ENCODE measurements around the gene CANX. TPM values are rescaled to one million over a fixed set of nuclear protein-coding genes. Genes with fewer than 3 reads are reported as not detected.
"Not testable (repeated sequence)": the region's sequence is repeated elsewhere in the genome, so short reads cannot be mapped to it uniquely, and the experiment has no call there.

CANX gene
- total RNA-seq, 4 donors from 2014 or later, result 171 to 324 (median 287) TPM

DNA sequence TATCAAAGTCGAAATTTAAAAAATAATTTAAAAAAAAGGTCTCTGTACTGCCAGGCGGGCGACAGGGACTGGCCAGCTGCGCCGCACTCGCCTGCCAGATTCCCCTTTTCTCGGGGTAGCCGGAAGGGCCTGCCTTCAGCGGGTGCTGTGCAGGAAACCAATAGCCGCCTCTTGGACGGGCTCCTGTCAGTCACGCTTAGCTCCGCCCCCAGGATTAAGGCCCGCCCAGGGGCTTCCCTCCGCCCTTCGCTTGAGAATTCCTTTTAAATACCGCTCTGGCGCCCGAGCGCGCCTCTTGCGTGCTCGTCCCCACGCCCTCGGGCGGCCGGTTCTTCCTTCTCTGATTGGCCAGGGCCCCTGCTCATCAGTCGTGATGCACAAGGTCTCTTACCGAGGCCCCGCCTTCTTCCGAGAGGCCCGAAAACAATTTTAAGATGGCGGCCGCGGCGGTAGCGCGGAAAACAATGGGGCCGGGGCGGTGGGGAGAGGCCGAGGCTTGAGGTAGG lies 33.7 kb downstream of the CANX start, which contains the start of gene MAML1:
MAML1 (plus strand) TSS at position 411 of the 506 bp plus-strand sequence. CDS start 291 bp downstream, outside the sequence.
- Histone ChIP-seq H3K4me3 (peak within 1 kb of the TSS; percentile 93 to 98 (median 96)), H3K4me1 (peaks cover 0 to 30% (median 4%) of the 10 kb centered on the region in 4 donors), H3K27me3 (no peaks in the 10 kb centered on the region), H3K9me3 (no peaks in the 10 kb centered on the region), H3K36me3 (peaks cover 0 to 41% (median 0%) of the 10 kb centered on the region in 3 donors), H3K27ac (peak within 1 kb of the TSS; percentile 95 to 99 (median 98))
- DNase-seq, result peak; percentile 99 to 100 (median 99)
- TF ChIP-seq, protein P1, sequence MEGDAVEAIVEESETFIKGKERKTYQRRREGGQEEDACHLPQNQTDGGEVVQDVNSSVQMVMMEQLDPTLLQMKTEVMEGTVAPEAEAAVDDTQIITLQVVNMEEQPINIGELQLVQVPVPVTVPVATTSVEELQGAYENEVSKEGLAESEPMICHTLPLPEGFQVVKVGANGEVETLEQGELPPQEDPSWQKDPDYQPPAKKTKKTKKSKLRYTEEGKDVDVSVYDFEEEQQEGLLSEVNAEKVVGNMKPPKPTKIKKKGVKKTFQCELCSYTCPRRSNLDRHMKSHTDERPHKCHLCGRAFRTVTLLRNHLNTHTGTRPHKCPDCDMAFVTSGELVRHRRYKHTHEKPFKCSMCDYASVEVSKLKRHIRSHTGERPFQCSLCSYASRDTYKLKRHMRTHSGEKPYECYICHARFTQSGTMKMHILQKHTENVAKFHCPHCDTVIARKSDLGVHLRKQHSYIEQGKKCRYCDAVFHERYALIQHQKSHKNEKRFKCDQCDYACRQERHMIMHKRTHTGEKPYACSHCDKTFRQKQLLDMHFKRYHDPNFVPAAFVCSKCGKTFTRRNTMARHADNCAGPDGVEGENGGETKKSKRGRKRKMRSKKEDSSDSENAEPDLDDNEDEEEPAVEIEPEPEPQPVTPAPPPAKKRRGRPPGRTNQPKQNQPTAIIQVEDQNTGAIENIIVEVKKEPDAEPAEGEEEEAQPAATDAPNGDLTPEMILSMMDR (IDR thresholded peaks at IDR 0.05), result no peak
- TF ChIP-seq POLR2A (IDR thresholded peaks at IDR 0.05), result peak in 1 of 2 donors; percentile 73

DNA sequence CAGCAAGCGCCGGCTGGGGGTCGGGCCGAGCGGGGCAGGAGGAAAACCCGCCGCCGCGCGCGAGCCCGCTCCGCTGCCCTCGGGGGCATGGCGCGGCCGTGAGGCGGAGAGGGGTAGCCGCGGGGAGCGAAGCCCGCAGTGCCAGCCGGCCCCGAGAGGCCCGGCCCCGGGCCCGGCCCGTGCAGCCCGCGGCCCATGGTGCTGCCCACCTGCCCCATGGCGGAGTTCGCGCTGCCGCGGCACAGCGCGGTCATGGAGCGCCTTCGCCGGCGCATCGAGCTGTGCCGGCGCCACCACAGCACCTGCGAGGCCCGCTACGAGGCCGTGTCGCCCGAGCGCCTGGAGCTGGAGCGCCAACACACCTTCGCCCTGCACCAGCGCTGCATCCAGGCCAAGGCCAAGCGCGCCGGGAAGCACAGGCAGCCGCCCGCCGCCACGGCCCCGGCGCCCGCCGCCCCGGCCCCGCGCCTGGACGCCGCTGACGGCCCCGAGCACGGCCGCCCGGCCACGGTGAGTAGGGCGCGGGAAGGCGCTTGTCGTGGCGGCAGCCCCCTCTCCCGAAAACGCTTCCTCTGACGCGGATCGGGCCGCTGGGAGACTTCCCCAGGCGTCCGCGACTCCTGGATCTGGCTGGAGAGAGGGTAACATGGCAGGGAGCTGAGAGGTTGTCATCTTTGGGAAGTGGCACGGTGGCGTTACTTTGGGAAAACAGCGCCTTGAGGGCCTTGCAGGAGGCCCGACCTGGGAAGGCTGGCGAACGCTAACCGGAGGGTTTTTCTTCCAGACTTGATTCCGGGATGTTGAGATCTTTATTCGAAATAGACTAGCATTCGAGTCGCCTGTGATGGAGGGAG lies 34.4 kb downstream of the CANX start:
- peak in 2 of 3 donors; percentile 32 to 60 for DNase-seq
- H3K27ac ChIP-seq, result peak overlapping the region; percentile 95 to 99 (median 98)
- peaks cover 0 to 34% (median 0%) of the 10 kb centered on the region in 3 donors for H3K36me3 ChIP-seq
- peaks cover 0 to 33% (median 4%) of the 10 kb centered on the region in 4 donors for H3K4me1 ChIP-seq
- no peaks in the 10 kb centered on the region for H3K9me3 ChIP-seq
- peak in 1 of 2 donors; percentile 31 for TF ChIP-seq POLR2A (IDR thresholded peaks at IDR 0.05)
- TF ChIP-seq, protein P1 (IDR thresholded peaks at IDR 0.05), result no peak
- no peaks in the 10 kb centered on the region for H3K27me3 ChIP-seq
- H3K4me3 ChIP-seq, result peak overlapping the region; percentile 93 to 98 (median 96)

DNA sequence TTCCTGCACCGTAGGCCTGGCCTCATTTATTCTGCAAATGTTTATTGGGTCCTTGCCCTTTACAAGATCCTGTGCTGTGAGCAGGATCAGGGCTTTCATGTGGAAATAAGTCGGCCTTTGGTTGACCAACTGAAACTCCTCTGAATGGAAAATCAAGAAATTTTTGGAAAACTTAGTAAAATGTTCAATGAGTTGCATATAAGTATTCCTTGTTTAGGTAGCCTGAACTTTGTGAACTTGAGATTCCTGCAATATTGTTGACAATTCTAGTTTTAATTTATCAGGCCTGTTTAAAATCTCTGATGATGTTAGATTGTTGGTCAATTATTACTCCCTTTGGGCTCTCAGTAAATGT lies 35.0 kb downstream of the CANX start:
- Histone ChIP-seq H3K36me3 (peaks cover 0 to 28% (median 0%) of the 10 kb centered on the region in 3 donors), H3K27me3 (no peaks in the 10 kb centered on the region), H3K4me1 (peaks cover 0 to 33% (median 4%) of the 10 kb centered on the region in 4 donors), H3K27ac (peak overlapping the region; percentile 95 to 99 (median 98)), H3K4me3 (peak overlapping the region; percentile 93 to 98 (median 96)), H3K9me3 (no peaks in the 10 kb centered on the region)
- DNase-seq, result no peak
- no peak for TF ChIP-seq POLR2A (IDR thresholded peaks at IDR 0.05)
- TF ChIP-seq, protein P1 (IDR thresholded peaks at IDR 0.05), result no peak

DNA sequence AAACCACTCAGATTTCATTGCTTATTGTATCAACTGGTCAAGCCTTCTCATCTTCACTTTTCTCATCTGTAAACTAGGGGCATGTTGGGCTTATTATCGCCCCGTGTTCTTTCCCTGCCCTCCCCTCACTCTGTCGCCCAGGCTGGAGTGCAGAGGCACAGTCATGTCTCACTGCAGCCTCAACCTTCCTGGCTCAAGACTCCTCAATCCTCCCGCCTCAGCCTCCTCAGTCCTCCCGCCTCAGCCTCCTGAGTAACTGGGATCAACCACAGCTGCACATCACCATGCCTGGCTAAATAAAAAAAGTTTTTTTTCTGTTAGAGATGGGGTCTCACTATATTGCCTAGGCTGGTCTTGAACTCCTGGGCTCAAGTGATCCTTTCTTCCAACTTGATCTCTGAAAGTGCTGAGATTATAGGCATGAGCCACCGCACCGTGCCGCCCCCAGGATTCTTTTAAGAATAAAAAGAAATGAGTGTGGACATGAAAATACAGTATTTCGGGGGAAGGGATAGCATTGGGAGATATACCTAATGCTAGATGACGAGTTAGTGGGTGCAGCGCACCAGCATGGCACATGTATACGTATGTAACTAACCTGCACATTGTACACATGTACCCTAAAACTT lies 35.9 kb downstream of the CANX start:
- Histone ChIP-seq H3K4me1 (peaks cover 0 to 33% (median 4%) of the 10 kb centered on the region in 4 donors), H3K36me3 (peaks cover 0 to 19% (median 0%) of the 10 kb centered on the region in 3 donors), H3K27me3 (no peaks in the 10 kb centered on the region), H3K27ac (no peak overlapping the region), H3K4me3 (peak overlapping the region in 2 of 4 donors; percentile 93 to 98), H3K9me3 (no peaks in the 10 kb centered on the region)
- TF ChIP-seq, protein P1 (IDR thresholded peaks at IDR 0.05), result no peak
- TF ChIP-seq POLR2A (IDR thresholded peaks at IDR 0.05), result no peak
- no peak for DNase-seq

DNA sequence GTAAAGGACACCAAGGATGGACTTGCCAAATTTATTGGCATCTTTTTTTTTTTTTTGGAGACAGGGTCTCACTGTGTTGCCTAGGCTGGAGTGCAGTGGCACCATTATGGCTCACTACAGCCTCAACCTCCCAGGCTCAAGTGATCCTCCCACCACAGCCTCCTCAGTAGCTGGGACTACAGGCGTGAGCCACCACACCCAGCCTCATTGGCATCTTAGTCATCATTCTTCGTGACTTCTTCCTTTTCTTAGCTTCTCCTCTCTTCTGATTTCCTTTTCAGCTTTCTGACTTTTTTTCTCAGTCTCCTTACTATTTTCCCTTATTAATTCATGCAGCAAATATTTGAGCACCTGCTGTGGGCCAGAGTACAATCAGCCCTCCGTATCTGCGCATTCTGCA lies 40.0 kb downstream of the CANX start:
- DNase-seq, result no peak
- H3K4me3 ChIP-seq, result no peak overlapping the region
- H3K36me3 ChIP-seq, result peaks cover 0 to 7% (median 0%) of the 10 kb centered on the region in 3 donors
- H3K4me1 ChIP-seq, result peaks cover 0 to 33% (median 4%) of the 10 kb centered on the region in 4 donors
- no peaks in the 10 kb centered on the region for H3K9me3 ChIP-seq
- TF ChIP-seq POLR2A (IDR thresholded peaks at IDR 0.05), result no peak
- TF ChIP-seq, protein P1 (IDR thresholded peaks at IDR 0.05), result no peak
- no peak overlapping the region for H3K27ac ChIP-seq
- H3K27me3 ChIP-seq, result no peaks in the 10 kb centered on the region

DNA sequence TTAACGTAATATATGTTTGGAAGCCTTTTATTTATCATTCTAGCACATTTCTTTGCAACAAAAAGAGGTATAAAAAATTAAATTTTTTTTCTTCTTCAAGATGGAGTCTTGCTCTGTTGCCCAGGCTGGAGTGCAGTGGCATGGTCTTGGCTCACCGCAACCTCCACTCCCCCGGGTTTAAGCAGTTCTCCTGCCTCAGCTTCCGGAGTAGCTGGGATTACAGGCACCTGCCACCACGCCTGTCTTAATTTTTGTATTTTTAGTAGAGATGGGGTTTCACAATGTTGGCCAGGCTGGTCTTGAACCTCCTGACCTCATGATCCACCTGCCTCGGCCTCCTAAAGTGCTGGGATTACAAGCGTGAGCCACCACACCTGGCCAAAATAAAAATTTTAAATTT lies 45.3 kb downstream of the CANX start:
- not testable (repeated sequence) for H3K4me3 ChIP-seq, H3K27me3 ChIP-seq, H3K27ac ChIP-seq, H3K4me1 ChIP-seq, H3K9me3 ChIP-seq, H3K36me3 ChIP-seq, DNase-seq
